Neutrophil (primary cell): Measurements from ENCODE around the gene TUBA8.
"Not testable (repeated sequence)": the region's sequence is repeated elsewhere in the genome, so short reads cannot be mapped to it uniquely, and the experiment has no call there.

Source experiments
- H3K27ac ChIP-seq: fragments of 200-600 bp; sonication (generic); 2 replicates; pipeline ENCODE4 v1.5.1; 2016; ENCODE audit warnings: mild to moderate bottlenecking, moderate library complexity
- H3K27me3 ChIP-seq: fragments of 200-600 bp; sonication (generic); 2 replicates; pipeline ENCODE4 v1.6.0; 2016; ENCODE audit warnings: mild to moderate bottlenecking
- H3K36me3 ChIP-seq: fragments of 200-600 bp; sonication (generic); 2 replicates; pipeline ENCODE4 v1.5.1; 2017
- H3K4me1 ChIP-seq, 2 experiments: fragments of 200-600 bp in 1 of 2; sonication (generic) in 1 of 2; 1 replicate in 1 of 2; 2 replicates in 1 of 2; pipeline versions ENCODE4 v1.5.1 to v1.6.1; 2013 to 2016; ENCODE audit warnings: low read depth in 1 of 2, low read length in 1 of 2, mild to moderate bottlenecking in 1 of 2, moderate library complexity in 1 of 2; ENCODE audit not compliant: control insufficient read depth in 1 of 2, insufficient read depth in 1 of 2
- H3K4me3 ChIP-seq, 2 experiments: fragments of 200-600 bp in 1 of 2; sonication (generic) in 1 of 2; 1 replicate in 1 of 2; 2 replicates in 1 of 2; pipeline ENCODE4 v1.5.1; 2013 to 2016; ENCODE audit warnings: low read depth in 1 of 2, low read length in 1 of 2, mild to moderate bottlenecking in 1 of 2, moderate library complexity in 1 of 2
- H3K9me3 ChIP-seq: fragments of 200-600 bp; sonication (generic); 2 replicates; pipeline ENCODE4 v1.5.1; 2016
- CTCF ChIP-seq: fragments of 200-600 bp; sonication (generic); IDR thresholded peaks from 2 replicates; pipeline ENCODE4 v1.5.1; 2016; ENCODE audit warnings: antibody characterized with exemption

The TUBA8 gene

GRCh38 chr22:18103527-18104269 is 6.9 kb upstream of the TUBA8 start:
- no peaks in the 10 kb centered on the region for H3K36me3 ChIP-seq
- no peak overlapping the region for H3K27ac ChIP-seq
- TF ChIP-seq CTCF, result no peak

DNA sequence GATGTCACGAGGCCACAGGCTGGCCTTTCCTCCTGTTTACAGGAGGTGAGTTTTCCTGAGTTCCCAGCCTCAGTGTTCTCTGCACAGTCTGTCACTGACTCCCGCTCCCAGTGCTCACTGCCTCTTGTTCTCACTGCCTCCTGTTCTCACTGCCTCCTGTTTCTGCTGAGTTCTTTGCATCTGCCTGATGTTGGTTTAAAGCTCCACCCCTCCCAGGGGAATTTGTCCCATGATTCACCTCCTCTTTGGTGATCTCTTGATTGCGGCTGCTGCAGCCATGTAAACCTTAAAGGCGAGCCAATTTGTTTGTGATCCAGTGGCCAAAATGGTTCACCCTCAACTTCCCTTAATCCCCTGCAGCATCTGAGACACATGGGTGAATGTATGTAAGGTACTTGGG is 6.0 kb upstream of the TUBA8 start:
- no peaks in the 10 kb centered on the region for H3K9me3 ChIP-seq
- H3K27me3 ChIP-seq, result peaks cover 28% of the 10 kb centered on the region
- TF ChIP-seq CTCF, result no peak
- no peaks in the 10 kb centered on the region for H3K36me3 ChIP-seq
- no peak overlapping the region for H3K4me3 ChIP-seq
- no peak overlapping the region for H3K27ac ChIP-seq
- peaks cover 8 to 12% of the 10 kb centered on the region in 2 experiments for H3K4me1 ChIP-seq

More at GRCh38 chr22:18103527-18104269, 6.9 kb upstream of the TUBA8 start:
- peaks cover 19% of the 10 kb centered on the region for H3K27me3 ChIP-seq
- no peak overlapping the region for H3K4me3 ChIP-seq
- peaks cover 8 to 12% of the 10 kb centered on the region in 2 experiments for H3K4me1 ChIP-seq
- H3K9me3 ChIP-seq, result no peaks in the 10 kb centered on the region

DNA sequence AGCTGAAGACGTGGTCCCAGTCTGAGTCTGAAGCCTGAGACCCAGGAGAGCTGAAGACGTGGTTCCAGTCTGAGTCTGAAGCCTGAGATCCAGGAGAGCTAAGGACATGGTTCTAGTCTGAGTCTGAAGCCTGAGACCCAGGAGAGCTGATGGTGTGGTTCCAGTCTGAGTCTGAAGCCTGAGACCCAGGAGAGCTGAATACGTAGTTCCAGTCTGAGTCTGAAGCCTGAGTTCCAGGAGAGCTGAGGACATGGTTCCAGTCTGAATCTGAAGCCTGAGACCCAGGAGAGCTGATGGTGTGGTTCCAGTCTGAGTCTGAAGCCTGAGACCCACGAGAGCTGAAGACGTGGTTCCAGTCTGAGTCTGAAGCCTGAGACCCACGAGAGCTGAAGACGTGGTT is 4.6 kb upstream of the TUBA8 start:
- not testable (repeated sequence) for H3K36me3 ChIP-seq, H3K9me3 ChIP-seq, H3K4me3 ChIP-seq, H3K27ac ChIP-seq
- Histone ChIP-seq H3K27me3 (peaks cover 42% of the 10 kb centered on the region), H3K4me1 (peaks cover 11 to 19% of the 10 kb centered on the region in 2 experiments)

DNA sequence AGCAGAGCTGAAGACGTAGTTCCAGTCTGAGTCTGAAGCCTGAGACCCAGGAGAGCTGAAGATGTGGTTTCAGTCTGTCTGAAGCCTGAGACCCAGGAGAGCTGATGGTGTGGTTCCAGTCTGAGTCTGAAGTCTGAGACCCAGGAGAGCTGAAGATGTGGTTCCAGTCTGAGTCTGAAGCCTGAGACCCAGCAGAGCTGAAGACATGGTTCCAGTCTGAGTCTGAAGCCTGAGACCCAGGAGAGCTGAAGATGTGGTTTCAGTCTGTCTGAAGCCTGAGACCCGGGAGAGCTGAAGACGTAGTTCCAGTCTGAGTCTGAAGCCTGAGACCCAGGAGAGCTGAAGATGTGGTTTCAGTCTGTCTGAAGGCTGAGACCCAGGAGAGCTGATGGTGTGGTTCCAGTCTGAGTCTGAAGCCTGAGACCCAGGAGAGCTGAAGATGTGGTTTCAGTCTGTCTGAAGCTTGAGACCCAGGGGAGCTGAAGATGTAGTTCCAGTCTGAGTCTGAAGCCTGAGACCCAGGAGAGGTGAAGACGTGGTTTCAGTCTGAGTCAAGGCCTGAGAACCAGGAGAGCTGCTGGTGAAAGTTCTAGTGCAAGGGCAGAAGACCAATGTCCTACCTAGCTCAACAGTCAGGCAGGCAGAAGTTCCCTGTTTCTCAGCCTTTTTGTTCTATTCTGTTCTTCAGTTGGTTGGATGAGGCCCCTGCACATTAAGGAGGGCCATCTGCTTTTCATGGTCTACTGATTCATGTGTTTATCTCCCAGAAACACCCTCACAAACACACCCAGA is 3.9 kb upstream of the TUBA8 start:
- H3K27ac ChIP-seq, H3K36me3 ChIP-seq, H3K4me3 ChIP-seq, H3K9me3 ChIP-seq: not testable (repeated sequence)
- Histone ChIP-seq H3K27me3 (peaks cover 50% of the 10 kb centered on the region), H3K4me1 (peaks cover 3 to 13% of the 10 kb centered on the region in 2 experiments)

DNA sequence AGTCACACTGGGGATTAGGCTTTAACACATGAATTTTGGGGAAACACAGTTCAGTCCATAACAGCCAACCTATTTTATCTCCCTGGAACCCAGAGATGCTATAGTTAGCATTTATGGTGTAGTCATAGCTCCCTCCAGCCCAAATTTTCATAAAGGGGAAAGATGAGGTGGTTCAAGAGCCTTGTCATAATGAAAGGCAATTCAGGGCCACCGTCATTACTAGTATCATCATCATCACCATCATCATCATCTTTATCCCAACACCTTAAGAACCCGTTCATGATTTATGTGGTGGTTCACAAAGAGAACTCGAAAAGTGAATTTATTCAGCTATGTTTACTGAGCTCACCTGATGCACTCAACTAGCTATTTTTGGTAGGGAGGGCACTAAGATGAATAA is 2.4 kb upstream of the TUBA8 start:
- H3K9me3 ChIP-seq, result no peaks in the 10 kb centered on the region
- H3K36me3 ChIP-seq, result no peaks in the 10 kb centered on the region
- peaks cover 64% of the 10 kb centered on the region for H3K27me3 ChIP-seq
- H3K4me3 ChIP-seq, result no peak overlapping the region
- H3K27ac ChIP-seq, result no peak overlapping the region
- TF ChIP-seq CTCF, result no peak
- H3K4me1 ChIP-seq, result peaks cover 3 to 13% of the 10 kb centered on the region in 2 experiments

GRCh38 chr22:18109410-18110193 is 1.0 kb upstream of the TUBA8 start:
- Histone ChIP-seq H3K4me3 (no peak overlapping the region), H3K36me3 (no peaks in the 10 kb centered on the region), H3K4me1 (peaks cover 9 to 27% of the 10 kb centered on the region in 2 experiments), H3K9me3 (no peaks in the 10 kb centered on the region), H3K27me3 (peaks cover 78% of the 10 kb centered on the region), H3K27ac (no peak overlapping the region)
- no peak for TF ChIP-seq CTCF
